SKM-1 (cell line): Measurements from ENCODE around the gene CSRNP2.
"Not testable (repeated sequence)": the region's sequence is repeated elsewhere in the genome, so short reads cannot be mapped to it uniquely, and the experiment has no call there.

ENCODE experiments used
- DNase-seq: peaks from one replicate; lab custom pipeline; 2025; ENCODE audit not compliant: unreplicated experiment; lab: John Stamatoyannopoulos, UW

Gene CSRNP2

GRCh38 chr12:51028126-51028812, 55.1 kb downstream of the CSRNP2 start:
- peak; percentile 41 for DNase-seq

DNA sequence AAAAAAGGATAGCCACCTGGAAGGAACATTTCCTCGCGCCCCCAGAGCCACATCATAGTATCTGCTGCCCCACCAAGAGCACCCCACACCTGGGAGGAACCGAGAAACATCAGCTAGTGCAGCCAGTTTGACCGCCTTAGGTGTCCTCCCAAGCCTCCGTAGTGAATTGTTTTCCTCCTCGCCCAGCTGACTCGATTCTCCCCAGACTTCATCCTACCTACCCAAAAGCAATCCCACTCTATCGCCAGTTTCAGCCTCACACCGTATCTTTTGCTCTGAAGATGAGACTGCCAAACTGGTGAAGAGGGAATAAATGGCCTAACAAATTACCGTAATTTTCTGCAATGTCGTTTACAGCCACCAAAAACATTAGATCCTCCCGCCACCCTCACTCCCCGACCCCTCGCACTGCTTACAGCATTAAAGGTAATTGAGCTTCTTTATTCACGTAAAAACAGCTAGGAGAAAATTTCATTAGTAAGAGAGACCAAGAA, 56.0 kb downstream of the CSRNP2 start:
- no peak for DNase-seq

DNA sequence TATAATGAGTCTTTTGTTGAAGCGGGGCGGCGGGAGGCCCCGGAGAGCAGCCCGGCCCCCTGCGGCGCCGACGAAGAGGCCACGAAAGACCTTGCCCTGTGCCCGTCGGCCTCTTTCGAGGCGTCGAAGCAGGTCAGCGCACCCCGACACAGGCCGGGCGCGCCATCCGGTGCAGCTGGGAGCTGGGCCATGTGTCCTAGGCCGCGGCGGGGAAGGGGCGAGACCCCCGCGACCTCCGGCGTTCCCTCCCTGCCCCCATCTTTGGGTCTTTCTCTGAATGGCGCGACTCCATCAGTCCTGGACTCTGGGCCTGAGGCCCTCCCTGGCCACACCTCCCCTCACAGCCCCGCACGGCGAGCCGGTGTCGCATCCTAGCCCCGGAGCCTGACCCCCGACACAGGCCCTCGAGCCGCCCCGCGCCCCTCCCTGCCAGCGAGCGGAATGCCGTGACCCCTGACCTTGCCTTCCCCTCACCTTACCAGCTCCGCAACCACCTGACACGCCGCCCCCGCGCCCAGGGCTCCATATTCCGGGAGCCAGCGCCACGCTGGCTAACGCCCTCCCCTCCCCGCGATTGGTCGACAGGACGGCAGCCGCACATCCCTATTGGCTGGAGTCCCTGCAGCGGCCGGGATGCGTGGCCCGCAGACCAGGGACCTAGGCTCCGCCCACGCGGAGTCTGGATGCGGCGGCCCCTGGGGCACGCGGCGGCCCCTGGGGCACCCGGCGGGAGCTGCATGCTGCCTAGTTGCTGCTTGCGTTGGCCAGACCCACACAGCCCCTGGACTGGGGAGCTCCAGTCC, 57.4 kb downstream of the CSRNP2 start, which contains the start of gene SLC11A2:
Gene SLC11A2, minus strand, starts transcription at position 549 of the 803 bp plus-strand sequence. CDS start 15,656 bp downstream, outside the sequence.
- peak; percentile 75 for DNase-seq

- no peak for DNase-seq
Observed at GRCh38 chr12:51025338-51025835, 58.0 kb downstream of the CSRNP2 start.

GRCh38 chr12:51023625-51024382, 59.6 kb downstream of the CSRNP2 start:
- no peak for DNase-seq

- no peak for DNase-seq
Observed at GRCh38 chr12:51021694-51022093, 61.7 kb downstream of the CSRNP2 start.

DNA sequence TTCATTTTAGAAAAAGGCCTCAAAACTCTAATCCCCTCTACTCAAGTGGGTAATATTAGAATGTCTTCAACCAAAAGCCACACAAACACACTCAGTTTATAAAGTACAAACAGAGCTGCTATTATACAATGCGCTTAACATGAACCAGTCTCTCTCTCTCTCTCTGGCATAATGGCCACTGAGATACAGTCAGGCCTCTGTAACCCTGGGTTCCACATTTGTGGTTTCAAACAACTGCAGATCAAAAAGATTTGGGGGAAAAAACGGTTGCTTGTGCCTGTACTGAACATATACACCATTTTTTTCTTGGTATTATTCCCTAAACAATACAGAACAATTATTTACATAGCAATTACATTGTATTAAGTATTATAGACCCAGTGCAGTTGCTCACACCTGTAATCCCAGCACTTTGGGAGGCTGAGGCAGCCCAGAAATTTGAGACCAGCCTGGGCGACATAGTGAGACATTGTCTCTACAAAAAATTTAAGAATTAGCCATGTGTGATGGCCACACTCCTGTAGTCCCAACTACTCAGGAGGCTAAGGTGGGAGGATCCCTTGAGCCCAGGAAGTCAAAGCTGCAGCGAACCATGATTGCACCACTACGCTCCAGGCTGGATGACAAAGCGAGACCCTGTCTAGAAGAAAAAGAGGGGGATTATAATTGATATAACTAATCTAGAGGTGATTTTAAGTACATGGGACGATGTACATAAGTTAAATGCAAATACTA, 62.8 kb downstream of the CSRNP2 start:
- DNase-seq: no peak

DNA sequence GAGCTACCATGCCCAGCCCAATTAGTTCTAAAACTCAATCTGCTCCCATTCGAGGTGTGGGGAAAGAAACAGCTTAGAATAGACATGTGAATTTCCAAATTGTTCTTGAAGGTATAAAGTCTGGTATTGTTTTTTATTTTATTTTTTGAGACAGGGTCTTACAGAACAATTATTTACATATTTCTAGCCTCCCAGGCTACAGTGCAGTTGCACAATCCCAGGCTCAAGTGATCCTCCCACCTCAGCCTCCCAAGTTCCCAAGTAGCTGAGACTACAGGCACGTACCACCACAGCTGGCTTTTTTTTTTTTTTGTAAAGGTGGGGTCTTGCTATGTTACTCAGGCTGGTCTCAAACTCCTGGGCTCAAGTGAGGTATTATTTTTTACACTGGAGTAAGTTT, 63.5 kb downstream of the CSRNP2 start:
- no peak for DNase-seq

- DNase-seq: no peak
Observed at GRCh38 chr12:51018956-51019355, 64.4 kb downstream of the CSRNP2 start.

DNA sequence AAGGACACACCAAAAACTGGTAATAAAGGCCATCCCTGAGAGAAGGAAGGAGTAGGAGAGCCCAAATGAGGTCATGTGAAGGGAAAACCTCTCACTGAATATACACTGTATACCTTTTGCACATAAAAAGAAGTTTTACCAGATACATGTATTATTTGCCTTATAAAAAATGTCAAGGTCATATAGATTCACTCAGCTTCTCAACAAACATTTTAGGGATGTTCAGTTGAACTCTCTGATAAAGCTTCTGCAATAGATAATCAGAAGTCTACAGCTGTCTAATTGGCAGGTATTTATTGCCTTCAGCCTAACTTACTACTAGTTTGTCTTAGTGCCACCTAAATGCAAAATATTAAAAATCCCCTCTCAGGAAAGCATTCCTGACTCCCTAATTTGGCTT, 65.9 kb downstream of the CSRNP2 start:
- no peak for DNase-seq

DNA sequence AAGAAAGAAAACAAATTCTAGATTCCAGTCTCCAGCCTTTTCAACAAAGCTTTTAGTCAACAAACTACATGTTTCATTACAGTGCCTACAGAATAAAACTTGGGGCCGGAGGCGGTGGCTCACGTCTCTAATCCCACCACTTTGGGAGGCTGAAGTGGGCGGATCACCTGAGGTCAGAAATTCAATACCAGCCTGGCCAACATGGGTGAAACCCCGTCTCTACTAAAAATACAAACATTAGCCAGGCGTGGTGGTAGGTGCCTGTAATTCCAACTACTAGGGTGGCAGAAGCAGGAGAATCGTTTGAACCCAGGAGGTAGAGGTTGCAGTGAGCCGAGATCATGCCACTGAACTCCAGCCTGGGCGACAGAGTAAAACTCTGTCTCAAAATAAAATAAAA, 68.9 kb downstream of the CSRNP2 start:
- DNase-seq: not testable (repeated sequence)

DNA sequence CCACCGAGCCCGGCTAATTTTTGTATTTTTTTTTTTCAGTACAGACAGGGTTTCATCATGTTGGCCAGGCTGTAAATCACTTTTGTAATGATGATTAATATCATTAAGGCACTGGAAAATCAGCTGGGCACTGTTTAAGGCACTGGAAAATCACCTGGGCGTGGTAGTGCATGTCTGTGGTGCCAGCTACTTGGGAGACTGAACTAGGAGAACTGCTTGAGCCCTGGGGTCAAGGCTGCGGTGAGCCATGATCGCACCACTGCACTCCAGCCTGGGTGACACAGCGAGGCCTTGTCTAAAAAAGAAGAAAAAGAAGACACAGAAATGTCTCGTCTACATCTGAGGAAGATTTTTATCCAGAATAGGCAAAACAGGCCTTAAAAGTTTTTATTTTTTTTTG, 70.0 kb downstream of the CSRNP2 start:
- no peak for DNase-seq

GRCh38 chr12:51012570-51013236, 70.7 kb downstream of the CSRNP2 start:
- no peak for DNase-seq

GRCh38 chr12:51011955-51012354, 71.4 kb downstream of the CSRNP2 start:
- DNase-seq: no peak
